Renal cortical epithelial cell (primary cell): ENCODE data around the gene ITM2C. TPM values are rescaled to one million over a fixed set of nuclear protein-coding genes. Genes with fewer than 3 reads are reported as not detected.
A peak's percentile ranks its signal among the peaks of the same experiment; 100 is the strongest.

Source experiments
- DNase-seq: peaks from one replicate; pipeline ENCODE4 v3.0.0-alpha.2; 2011; ENCODE audit warnings: low read depth
- total RNA-seq: library from RNA; depleted of rRNA; stranded (reverse); fragments of >200 nt; gene quantifications from 2 replicates; pipeline ENCODE4 v1.2.3, GENCODE V29; 2014

ITM2C gene
- total RNA-seq, 1 donor from 2014 or later: 85.7 TPM

DNA sequence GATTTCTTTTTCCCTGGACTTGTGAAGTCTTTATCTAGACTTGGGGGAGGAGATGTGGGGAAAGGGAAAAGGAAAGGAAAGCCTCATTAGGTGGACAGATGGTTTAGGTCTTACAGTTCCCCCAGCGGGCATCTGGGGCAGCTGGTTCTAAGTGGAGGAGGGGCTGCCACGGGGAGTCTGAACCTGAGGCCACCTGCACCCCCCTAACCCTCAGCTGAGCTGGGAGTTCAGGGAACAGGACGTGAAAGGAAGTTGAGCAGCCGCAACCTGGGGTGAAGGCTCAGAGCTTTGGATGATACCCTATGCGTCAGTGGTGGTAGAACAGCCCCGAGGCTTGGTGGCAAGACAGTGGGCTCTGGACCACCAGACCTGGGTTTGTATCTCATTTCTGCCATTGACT is 26.8 kb downstream of the ITM2C start:
- DNase-seq: no peak

DNA sequence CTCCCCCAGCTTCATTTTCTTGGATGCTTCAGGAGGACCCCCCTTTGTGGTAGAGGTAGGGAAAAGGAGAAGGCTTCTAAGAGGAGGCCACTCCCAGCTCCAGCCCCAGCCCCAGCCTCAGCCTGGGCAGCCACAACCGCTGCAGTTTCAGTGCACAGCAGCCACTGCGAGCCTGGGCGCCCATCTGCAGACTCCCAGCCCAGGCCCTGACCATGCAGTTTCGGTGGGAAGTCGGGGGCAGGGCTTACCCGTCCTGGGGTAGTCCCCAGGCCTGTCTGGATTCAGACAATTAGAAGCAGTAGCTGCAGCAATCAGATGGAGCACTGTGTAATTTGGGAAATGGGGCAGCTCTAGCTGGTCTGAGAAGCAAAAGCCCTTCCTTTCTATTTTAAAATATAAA is 28.6 kb downstream of the ITM2C start:
- no peak for DNase-seq

DNA sequence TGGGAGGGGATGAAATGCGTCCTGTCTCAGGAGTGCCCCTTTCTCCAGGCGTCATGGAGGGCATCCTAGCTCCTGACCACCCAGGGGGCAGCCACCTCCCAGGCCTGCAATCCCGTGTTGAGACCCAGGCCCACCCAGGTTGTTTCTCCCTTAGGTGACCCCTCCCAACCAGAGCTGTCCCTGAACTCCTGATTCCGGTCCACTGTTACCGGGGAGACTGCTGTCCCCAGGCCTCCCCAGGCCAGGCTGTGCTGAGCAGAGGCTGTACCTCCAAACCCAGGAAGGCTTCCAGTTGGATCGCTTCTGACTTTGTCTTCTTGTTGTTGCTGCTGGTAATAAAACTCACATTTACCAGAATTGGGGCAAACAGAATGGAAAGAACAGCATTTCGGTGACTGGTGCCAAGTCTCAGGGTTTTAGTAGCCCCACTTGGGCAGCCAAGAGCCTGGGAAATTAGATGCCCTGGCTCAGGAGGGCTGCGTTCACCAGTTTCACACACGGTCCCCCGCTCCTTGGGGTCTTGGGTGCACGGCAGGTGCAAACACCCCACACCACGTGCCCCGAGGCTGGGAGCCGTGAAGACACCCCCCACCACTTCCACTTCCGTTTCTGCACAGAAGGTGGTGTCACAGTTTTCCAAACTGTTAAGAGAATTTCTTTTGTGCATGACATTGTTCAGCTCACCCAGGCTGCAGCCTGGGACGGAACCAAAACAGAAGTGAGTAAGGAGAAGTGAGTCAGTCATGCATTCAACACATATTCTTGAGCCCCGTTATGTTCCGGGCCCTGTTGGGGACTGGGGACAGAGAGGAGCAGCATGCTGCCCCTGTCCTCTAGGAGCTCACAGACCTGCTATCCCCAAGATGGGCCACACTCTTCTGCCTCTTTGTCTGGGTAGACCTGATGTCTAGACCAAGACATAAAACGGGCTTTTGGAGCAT is 29.4 kb downstream of the ITM2C start:
- peak; percentile 23 for DNase-seq

DNA sequence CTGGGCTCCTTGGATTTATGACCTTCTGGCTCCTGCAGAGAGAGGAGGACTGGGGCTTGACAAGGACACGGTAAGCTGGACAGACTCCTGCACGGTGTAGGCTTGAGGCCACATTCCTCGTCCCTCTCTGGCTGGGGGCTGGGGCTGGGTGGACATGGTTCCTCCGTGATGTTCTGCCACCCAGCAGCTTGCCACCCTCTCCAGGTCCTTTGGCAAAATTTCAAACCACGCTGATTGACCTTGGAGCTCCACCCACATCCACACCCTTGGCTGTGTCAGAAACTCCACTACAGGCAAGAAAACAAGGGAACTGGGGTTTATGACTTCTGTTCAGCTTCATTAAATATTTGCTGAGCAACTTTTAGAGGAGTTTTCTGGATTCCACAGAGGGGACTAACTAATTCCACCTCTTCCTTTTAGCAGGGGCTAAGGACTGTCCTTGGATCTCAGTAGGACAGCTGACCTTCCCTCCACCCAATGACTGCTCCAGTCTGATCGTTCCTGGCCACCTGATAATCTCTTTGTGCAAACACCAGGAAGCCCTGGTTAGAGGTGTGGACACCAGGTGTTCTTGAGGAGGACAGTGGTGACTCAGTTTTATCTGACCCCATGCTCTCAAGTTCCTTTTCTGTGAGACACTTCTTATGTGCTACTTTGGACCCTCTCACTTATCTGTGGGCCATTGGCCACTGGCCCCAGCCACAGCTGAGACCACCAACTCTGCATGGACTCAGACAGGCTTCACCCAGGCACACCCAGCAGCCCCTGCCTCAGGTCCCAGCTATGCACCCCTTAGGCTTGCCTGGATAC is 31.0 kb downstream of the ITM2C start:
- DNase-seq: peak; percentile 78

DNA sequence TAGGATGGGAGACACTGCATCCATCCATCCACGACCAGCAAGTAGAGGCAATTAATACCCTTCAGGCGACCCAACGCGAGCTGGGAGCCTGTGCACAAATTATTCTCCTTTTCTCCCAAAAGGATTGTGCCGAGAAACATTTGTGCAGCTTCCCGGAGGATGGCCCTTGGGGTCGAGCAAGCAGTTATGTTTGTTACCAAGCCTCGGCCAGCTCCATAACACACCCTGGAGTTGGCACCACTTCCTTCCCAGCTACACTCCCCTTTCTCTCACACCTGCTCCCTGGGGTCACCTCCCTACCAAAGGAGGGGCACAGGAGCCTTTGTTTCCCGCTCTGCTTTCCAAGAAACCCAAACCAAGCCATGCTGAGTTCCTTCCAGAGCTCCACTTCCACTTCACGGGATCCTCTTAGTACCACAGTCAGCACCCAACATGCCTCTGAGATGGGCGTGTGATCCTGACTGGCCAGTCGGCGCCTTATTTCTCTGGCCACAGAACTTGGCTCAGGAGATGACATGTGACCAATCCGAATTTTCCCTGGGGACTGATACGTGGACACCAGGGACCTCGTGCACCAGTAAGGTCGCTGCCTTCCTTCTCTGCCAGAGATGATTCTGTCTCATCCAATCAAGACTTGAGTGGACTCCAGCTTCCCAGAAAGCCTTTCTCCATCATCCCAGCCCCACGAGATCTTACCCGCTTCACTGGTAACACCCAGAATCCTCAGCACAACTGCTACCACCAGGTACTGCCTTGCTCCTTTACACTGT is 31.8 kb downstream of the ITM2C start:
- no peak for DNase-seq

DNA sequence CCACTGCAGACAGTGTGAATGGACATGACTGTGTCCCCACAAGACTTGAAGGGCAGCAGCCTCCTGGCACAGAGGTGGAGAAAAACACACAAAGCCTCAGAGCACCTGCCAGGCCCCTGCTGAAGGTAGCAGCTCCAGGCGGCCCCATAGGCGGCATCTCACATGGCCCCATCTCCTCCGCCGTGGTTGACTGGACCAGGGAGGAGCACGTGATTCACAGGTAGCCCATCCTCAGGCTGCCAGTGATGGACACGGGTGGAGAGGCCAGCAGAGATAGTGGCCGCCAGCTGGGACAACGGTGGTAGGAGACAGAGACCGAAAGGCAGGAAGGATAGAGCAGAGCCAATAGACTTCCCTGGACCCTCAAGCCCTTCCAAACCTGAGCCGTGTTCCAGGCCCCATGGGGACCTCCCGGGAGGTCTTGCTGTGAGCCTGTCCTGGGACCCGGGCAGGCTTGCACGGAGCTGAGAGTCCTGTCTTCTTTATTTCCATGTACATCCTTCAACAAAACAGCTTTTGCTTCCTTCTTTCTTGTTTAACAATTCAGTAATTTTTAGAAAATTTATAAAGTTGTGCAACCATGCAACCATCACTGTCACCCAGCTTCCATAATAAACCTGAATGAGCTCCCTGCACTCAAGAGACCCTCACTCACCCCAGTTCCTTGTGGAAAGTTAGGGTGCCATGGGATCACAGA is 33.4 kb downstream of the ITM2C start:
- DNase-seq: no peak

DNA sequence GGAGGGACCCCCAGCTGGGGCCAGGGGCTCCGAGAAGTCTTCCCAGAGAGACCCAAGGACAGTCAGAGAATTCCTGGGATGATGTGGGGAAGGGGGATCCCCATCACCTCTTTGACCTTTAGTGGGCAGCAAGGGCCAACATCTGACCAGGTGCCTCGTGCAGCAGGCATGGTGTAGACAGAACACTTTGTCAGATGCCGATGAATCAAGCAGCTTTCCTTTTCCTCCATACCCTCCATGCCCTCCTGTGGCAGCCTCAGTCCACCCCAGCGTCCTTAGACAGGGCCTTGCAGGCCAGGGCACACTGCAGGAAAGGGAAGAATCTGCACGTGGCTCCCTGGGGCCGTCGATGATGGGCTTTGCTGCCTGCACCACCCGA is 34.0 kb downstream of the ITM2C start:
- no peak for DNase-seq

DNA sequence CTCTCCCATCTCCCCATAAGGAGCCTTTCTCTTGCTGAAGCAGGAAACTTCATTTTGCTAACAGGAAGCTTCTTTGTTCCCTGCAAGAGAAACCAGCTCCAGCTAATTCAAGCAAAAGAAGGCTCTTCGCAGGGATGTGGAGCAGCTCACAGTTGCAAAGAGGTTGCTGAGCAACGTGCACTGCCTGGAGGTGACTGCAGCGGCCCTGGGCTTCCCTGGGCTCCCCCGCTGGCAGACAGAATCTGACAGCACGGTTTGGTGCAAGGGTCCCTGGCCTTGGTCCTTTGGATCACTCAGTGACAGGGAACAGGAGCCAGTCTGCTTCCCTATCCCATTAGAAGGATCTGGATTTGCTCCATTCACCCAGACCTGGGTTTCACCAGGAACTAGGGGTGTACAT is 34.5 kb downstream of the ITM2C start:
- no peak for DNase-seq

DNA sequence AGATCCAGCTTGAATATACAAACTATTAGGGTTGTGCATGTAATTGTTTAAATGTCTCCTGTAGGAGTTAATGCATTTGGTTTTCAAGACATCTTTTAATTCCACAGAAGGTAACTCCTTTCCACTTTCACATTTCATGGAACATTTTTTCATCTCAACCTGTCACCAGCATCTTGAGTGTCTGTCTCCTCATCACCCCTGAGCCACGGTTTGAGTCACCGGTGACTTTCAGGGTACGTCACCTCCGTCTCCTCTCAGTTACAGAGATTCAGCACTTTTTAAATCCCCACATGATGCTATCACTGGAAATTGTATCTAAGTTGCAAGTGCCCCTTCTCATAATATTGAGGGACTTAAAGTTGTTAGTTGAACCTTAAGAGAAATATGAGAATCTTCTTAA is 35.0 kb downstream of the ITM2C start:
- no peak for DNase-seq

DNA sequence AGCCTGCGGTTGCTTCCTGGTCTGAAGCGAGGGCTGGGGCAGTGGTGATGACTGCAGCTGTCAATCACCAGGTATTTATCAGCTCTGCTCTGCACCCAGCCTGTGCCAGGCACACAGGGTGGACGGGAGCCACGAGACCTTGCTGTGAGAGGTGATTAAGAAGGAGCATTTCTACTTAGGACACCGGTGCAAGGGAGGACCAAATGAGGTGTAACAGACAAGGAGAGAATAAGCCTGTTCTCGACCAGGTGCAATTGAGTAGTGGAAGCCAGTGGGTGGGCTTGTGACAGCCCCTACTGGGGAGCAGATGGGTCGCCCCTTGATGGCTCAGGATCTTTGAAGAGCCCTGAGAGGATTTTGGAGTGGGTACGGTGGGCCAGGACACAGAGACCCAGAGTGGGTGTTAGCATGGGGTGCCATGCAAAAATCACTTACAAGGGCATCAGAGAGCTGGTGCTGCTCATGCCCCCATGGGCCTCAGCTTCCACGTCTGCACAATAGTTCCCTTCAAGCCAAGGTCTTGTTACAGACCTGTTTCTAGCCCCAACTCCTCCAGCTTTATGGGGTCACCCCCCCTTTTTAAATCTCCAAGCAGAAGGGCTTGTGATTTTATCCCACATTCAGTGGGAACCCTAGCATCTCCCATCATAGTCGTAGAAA is 35.7 kb downstream of the ITM2C start:
- no peak for DNase-seq

DNA sequence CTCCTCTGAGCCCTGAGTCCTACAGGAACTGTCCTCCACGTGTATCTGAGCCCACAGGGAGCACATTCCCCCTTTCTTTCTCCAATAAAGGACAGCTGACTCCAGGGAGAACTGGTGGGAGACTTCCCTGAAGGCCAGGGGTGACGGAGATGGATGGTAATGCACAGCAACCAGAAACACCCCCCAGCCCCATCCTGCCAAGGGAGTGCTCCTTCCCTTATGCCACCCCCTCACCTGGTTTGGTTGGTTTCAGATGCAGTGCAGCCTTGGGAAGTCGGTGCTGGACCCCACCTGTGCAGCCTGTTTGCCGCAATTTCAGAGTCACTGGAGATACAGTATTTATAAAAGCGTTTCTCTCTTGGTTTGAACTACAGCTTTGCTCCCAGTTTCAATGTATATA is 36.3 kb downstream of the ITM2C start:
- no peak for DNase-seq

DNA sequence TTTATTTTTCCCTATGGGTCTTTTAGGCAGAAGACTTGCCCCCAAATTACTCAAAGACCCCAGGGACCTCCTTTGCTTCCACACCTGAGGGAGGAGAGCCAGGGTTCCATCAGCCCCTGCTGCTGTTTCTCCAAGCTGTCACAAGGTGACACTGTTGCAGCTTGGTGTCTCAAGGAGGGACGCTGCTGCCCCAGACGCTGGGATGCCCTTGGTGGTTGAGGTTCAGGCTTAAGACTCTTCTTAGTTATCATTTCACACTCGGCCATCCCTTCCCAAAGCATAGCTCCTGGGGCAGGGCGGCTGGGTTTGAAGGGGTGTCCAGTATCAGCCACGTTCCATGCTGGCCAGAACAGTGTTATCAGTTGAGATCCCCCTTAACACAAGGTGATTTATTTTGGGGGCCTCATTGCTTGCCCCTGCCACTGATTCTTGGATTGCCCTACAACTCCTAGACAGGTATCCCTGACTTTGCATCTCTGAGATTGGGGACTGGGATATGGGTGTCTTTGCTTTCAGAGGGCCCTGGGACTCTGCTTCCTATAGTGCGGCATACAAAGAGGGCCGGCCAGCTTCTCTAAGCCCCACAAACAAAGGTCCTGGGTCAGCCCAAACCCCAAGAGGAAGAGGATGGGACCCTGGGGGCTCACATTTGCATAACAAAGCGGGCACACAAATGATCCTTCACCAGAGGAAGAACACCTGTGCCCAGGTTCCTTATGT is 37.6 kb downstream of the ITM2C start:
- peak; percentile 41 for DNase-seq

DNA sequence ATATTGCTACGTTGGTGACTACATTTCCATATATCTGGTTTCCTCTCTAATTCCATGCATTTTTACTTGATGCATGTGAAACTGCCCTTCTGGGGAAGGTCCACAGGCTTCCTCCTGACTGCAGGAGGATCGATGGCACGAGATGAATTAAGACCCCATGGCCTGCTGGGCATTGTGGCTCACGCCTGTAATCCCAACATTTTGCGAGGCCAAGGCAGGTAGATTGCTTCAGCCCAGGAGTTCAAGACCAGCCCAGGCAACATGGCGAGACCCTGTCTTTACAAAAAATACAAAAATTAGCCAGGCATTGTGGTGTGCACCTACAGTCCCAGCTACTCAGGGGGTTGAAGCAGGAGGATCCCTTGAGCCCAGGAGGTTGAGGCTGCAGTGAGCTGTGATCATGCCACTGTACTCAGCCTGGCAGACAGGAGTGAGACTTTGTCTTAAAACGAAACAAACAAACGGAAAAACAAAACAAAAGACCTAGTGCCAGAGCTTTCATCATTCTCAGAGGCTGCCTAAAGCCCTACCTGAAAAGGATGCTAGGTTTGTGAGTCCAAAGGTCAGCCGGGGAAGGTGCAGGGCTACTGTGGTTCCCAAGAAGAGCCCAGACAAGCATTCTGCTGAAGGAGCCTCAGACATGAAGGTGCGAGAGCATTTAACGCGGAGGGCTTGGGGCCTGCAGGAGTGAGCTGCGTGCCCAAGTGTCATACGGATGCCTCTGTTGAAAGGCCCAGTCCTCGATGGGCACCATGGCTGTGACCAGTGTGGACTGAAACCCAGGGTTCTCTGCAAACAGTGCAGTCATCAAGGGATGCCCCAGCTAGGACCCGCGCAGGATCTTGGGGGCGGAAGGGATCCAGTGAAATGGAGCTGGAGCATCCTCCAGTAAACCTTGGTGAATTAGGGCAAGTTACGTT is 38.7 kb downstream of the ITM2C start:
- no peak for DNase-seq

DNA sequence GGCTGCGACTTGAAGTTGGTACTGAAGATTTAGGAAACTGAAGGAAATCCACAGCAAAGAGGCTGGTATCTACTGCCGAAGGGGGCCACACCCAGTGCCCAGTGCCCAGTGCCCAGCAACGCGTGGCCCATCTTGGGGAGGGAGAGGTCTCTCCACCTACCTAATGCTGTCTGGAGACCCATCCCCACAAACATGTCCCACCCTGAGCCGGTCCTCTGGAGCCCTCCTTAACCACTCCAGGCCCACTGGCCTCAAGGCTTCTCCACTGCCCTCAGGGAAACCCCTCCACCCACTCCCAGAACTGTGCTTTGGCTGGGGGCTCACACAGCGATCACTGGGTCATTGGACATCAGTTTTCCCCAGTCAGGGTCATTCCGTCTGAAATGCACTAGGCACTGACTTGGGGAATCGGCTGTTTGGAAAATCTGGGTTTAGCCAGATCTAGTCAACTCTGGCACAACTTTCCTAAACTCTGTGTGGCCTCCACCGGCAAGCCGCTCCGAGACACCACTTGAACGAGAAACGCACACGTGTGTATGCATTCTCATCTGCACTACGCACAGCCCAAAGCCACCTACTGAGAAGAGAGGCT is 40.2 kb downstream of the ITM2C start:
- no peak for DNase-seq

DNA sequence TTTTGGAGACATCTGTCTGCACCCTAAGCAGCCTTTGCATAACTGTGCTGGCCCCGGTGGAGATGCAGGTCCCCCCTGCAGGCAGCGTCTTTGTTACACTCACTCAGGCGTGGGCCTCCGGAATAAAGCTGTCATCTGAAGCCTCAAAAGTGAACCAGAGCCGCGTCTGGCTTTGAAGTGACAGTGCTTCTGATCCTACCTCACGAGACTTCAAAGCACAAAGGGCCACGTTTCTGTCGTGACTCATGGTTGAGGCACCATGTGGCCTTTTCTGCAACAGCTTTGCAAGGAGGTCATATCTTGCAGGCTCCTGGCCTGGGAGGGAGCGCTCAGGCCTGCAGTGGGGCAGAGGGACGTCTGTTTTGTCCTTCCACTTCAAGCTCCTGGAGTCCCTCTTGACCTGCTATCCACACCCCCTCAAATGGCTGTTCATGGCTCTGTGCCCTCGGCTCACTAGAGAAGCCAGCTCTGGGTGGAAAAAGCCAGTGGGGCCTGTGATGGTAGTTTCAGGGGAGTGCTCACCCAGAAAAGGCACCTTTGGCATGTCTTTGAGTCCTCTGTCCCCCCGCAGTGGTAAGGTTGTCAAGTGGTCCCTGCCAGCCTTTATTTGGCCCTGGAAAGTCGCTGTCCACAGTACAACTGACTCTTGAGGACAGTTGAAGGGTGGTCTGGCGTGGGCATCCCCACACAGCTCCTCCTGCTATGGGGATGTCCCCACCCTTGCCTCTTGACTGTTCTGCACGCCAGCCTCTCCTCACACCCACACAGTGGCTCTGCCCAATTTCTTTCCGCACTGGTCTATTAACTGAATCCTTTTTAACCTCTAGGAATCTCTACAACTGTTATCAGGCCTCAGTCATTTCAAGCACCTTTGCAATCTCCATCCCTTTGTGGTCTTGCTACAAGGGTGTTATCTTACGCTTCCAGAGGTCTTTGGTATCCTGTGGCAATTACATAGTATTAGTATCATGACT is 41.0 kb downstream of the ITM2C start:
- peak; percentile 6 for DNase-seq

DNA sequence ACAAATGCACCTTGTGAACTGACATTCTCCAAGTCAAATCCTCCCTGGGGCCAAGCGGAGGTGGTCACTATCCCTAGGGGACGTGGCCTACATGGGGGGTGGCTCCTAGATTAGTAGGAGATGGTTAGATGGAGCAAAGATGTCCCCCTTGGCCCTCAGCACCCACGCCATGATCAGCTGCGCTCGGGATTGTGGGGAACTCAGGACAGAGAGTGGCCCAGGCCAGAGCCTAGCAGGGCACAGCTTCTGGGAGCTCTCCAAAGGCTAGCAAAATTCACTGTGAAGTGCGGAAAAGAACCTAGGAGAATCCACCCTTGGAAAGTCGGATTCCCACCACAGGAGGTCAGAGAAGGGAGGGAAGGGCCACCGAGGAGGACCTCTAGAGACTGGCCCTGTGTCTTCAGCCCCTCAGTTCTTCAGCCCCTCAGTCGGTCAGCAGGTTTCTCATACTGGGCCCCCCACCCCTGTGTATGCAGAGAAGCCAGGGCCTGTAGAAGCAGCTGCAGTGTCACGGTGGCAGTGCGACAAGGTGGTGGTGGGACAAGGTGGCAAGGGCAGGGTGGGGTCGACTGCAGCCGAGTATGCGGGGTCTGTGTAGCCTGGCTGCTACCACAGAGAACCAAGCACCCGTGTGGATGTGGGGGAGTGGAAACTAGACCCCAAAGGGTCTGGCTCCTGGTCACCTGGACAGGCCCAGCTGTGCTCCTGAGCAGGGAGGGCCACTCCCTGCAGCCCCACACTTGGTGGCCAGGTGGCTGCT is 41.9 kb downstream of the ITM2C start:
- no peak for DNase-seq
